Endothelial cell of umbilical vein (primary cell): ENCODE data around the gene AURKAIP1. TPM values are rescaled to one million over a fixed set of nuclear protein-coding genes. Genes with fewer than 3 reads are reported as not detected.

ENCODE experiments used
- BruUV-seq: library from RNA; stranded (reverse); fragments of 400-500 nt; replicated peaks from 2 replicates; lab custom pipeline; 2021; lab: Mats Ljungman, UMichigan
- CTCF ChIA-PET: fragments of 300-600, 350-600 bp; sonication (Branson Sonifier 250); formaldehyde crosslinking; loops from one replicate; lab custom pipeline; 2021; ENCODE audit warnings: antibody characterized with exemption, inconsistent platforms; lab: Charles Lee
- POLR2A ChIA-PET: fragments of 300-600, 350-600 bp; sonication (Branson Sonifier 250); formaldehyde crosslinking; loops from one replicate; lab custom pipeline; 2021; ENCODE audit warnings: antibody characterized with exemption, inconsistent platforms; lab: Charles Lee
- DNase-seq: peaks from one replicate; pipeline ENCODE4 v3.0.0-alpha.2; 2011; ENCODE audit warnings: low read depth, low spot score
- FAIRE-seq: peaks from 2 replicates; lab custom pipeline; 2011; peaks lifted over from hg19 to GRCh38; lab: Jason Lieb, UNC
- H2AFZ ChIP-seq: 2 replicates; pipeline ENCODE4 v1.6.0; 2012; ENCODE audit warnings: low read depth, low read length, control low read depth, inconsistent platforms
- H3K27ac ChIP-seq: 2 replicates; pipeline ENCODE4 v1.5.1; 2011; ENCODE audit warnings: low read depth, mild to moderate bottlenecking, control low read depth, low read length, moderate library complexity; ENCODE audit not compliant: insufficient read depth
- H3K27me3 ChIP-seq, 2 experiments: 2 replicates each; pipeline versions ENCODE4 v1.6.0 to v1.6.1; 2011; ENCODE audit warnings: low read length in 2 of 2, mixed read lengths in 1 of 2; ENCODE audit not compliant: control insufficient read depth in 2 of 2, insufficient read depth in 2 of 2
- H3K36me3 ChIP-seq, 2 experiments: 2 replicates in 1 of 2; 3 replicates in 1 of 2; pipeline ENCODE4 v1.5.1; 2011; ENCODE audit warnings: low read length in 2 of 2, mild to moderate bottlenecking in 1 of 2, moderate library complexity in 1 of 2; ENCODE audit not compliant: control insufficient read depth in 2 of 2, insufficient read depth in 2 of 2; ENCODE audit errors: extremely low read depth in 1 of 2
- H3K4me1 ChIP-seq: 3 replicates; pipeline ENCODE4 v1.5.1; 2011; ENCODE audit warnings: mild to moderate bottlenecking, low read length; ENCODE audit not compliant: control insufficient read depth, insufficient read depth; ENCODE audit errors: extremely low read depth
- H3K4me2 ChIP-seq: 2 replicates; pipeline ENCODE4 v1.6.1; 2011; ENCODE audit warnings: low read length, control low read depth, mixed read lengths; ENCODE audit not compliant: insufficient read depth
- H3K4me3 ChIP-seq, 3 experiments: fragments of 200-600 bp in 1 of 3; sonication (generic), shearing (Covaris generic) in 1 of 3; replicated peaks in 1 of 3; 2 replicates each; pipeline ENCODE4 v1.5.1; 2011 to 2016; ENCODE audit warnings: control low read depth in 3 of 3, low read length in 3 of 3, mild to moderate bottlenecking in 2 of 3, inconsistent platforms in 1 of 3, low read depth in 1 of 3, moderate library complexity in 1 of 3; ENCODE audit not compliant: insufficient read depth in 1 of 3
- H3K79me2 ChIP-seq: 2 replicates; pipeline ENCODE4 v1.6.0; 2012; ENCODE audit warnings: low read length, inconsistent platforms; ENCODE audit not compliant: control insufficient read depth, insufficient read depth
- H3K9ac ChIP-seq: replicated peaks from 2 replicates; pipeline ENCODE3; 2011; ENCODE audit warnings: low read length, control low read depth; ENCODE audit not compliant: insufficient read depth; ENCODE audit errors: extremely low read depth
- H3K9me1 ChIP-seq: replicated peaks from 3 replicates; pipeline ENCODE4 v1.6.0; 2011; ENCODE audit warnings: mild to moderate bottlenecking, low read length; ENCODE audit not compliant: control insufficient read depth, insufficient read depth; ENCODE audit errors: extremely low read depth
- H3K9me3 ChIP-seq: replicated peaks from 2 replicates; pipeline ENCODE4 v1.5.1; 2012; ENCODE audit warnings: low read length, inconsistent platforms; ENCODE audit not compliant: control insufficient read depth, insufficient read depth
- H4K20me1 ChIP-seq: replicated peaks from 2 replicates; pipeline ENCODE3; 2011; ENCODE audit warnings: mild to moderate bottlenecking, low read length; ENCODE audit not compliant: control insufficient read depth, insufficient read depth; ENCODE audit errors: extremely low read depth
- CTCF ChIP-seq, 2 donors: IDR thresholded peaks; 1 replicate in 1 of 2; 2 replicates in 1 of 2; pipeline ENCODE4 v1.5.1; 2011; ENCODE audit warnings: low read length in 2 of 2, mild to moderate bottlenecking in 2 of 2, moderate library complexity in 2 of 2, control low read depth in 1 of 2, inconsistent platforms in 1 of 2, low read depth in 1 of 2; ENCODE audit not compliant: insufficient read depth in 1 of 2; ENCODE audit errors: extremely low read depth in 1 of 2
- EZH2 ChIP-seq: IDR thresholded peaks from 2 replicates; pipeline ENCODE4 v1.6.1; 2012; ENCODE audit warnings: borderline replicate concordance, low read depth, mild to moderate bottlenecking, moderate library complexity, low read length, inconsistent platforms; ENCODE audit not compliant: severe bottlenecking
- FOS ChIP-seq: IDR thresholded peaks from 2 replicates; pipeline ENCODE4 v1.6.1; 2011; ENCODE audit warnings: mild to moderate bottlenecking, low read length, moderate library complexity, borderline replicate concordance; ENCODE audit not compliant: insufficient read depth
- GATA2 ChIP-seq: IDR thresholded peaks from 2 replicates; pipeline ENCODE4 v1.7.0; 2011; ENCODE audit warnings: low read depth, mild to moderate bottlenecking, moderate library complexity, mixed read lengths, low read length; ENCODE audit not compliant: insufficient read length, insufficient read depth
- JUN ChIP-seq: IDR thresholded peaks from 2 replicates; pipeline ENCODE4 v1.6.1; 2011; ENCODE audit warnings: borderline replicate concordance, low read depth; ENCODE audit not compliant: insufficient read length, insufficient read depth
- MAX ChIP-seq: IDR thresholded peaks from 2 replicates; pipeline ENCODE4 v1.6.1; 2011; ENCODE audit not compliant: insufficient read depth, insufficient read length
- MYC ChIP-seq: IDR thresholded peaks from one replicate; pipeline ENCODE4 v1.6.1; 2011; ENCODE audit warnings: mild to moderate bottlenecking, low read depth, low read length
- POLR2A ChIP-seq: IDR thresholded peaks from 2 replicates; pipeline ENCODE4 v1.6.1; 2012; ENCODE audit warnings: low read depth, mild to moderate bottlenecking, control low read depth, low read length
- POLR2AphosphoS5 ChIP-seq: IDR thresholded peaks from 2 replicates; pipeline ENCODE4 v1.6.1; 2012; ENCODE audit warnings: low read depth, mild to moderate bottlenecking, control low read depth, low read length, moderate library complexity; ENCODE audit not compliant: insufficient read depth
- dilution Hi-C: fragments of 300-500 bp; cut with MboI; formaldehyde crosslinking; loops from one replicate; pipeline ENCODE4 v1.15.0; 2019; ENCODE audit warnings: low sequenced_read_pairs; ENCODE audit not compliant: extremely low pct_ligation_motif_present
- intact Hi-C: fragments of 100-400 bp; cut with micrococcal nuclease; formaldehyde crosslinking; loops from one replicate; pipeline ENCODE4 v1.10.0; 2022
- polyA plus RNA-seq, 4 experiments: library from polyadenylated mRNA; depleted of rRNA in 3 of 4; stranded (reverse) in 3 of 4; unstranded in 1 of 4; fragments of >200 nt; gene quantifications; 2 replicates each; pipeline versions ENCODE4 v1.2.1 to v1.2.3, GENCODE V29; 2011 to 2012; ENCODE audit warnings: missing spikeins in 1 of 4
- total RNA-seq: library from RNA; stranded (reverse); gene quantifications from 2 replicates; pipeline ENCODE4 v1.2.3, GENCODE V29; 2021

AURKAIP1 gene
- total and polyA plus RNA-seq, 2 donors (not counting 3 experiments of a cell fraction or from before 2014, with no cell fraction given), result 73.3 to 151 TPM

GRCh38 chr1:1340185-1340584 lies 34.8 kb downstream of the AURKAIP1 start:
- TF ChIP-seq MYC (no peak), EZH2 (no peak), GATA2 (no peak), POLR2A (no peak), FOS (no peak), CTCF (IDR thresholded peaks at IDR 0.05; ENCODE audit: extremely low read depth in 1 of 2, insufficient read depth in 1 of 2, low read depth in 1 of 2, low read length in 2 of 2) (no peak), POLR2AphosphoS5 (no peak), MAX (no peak), JUN (no peak)
- H3K9ac ChIP-seq, result no peak overlapping the region
- H4K20me1 ChIP-seq, result no peaks in the 10 kb centered on the region
- no peak overlapping the region for H3K4me3 ChIP-seq
- no peak for FAIRE-seq
- H2AFZ ChIP-seq, result no peak overlapping the region
- intact Hi-C loops (no loop called here), dilution Hi-C loops (no loop called here)
- H3K36me3 ChIP-seq, result peaks cover 0 to 17% of the 10 kb centered on the region in 2 experiments
- H3K27ac ChIP-seq, result no peak overlapping the region
- no peak overlapping the region for H3K4me2 ChIP-seq
- no peaks in the 10 kb centered on the region for H3K4me1 ChIP-seq
- CTCF ChIA-PET, result no interaction called here
- POLR2A ChIA-PET, result no interaction called here
- no peak for DNase-seq
- no peaks in the 10 kb centered on the region for H3K9me1 ChIP-seq
- BruUV-seq, result no TSS peak
- no peaks in the 10 kb centered on the region for H3K9me3 ChIP-seq
- H3K27me3 ChIP-seq, result no peaks in the 10 kb centered on the region
- peaks cover 2% of the 10 kb centered on the region for H3K79me2 ChIP-seq
